ENCODE results near the gene PLVAP. TPM values are rescaled to one million over a fixed set of nuclear protein-coding genes. Genes with fewer than 3 reads are reported as not detected.

PLVAP gene, protein sequence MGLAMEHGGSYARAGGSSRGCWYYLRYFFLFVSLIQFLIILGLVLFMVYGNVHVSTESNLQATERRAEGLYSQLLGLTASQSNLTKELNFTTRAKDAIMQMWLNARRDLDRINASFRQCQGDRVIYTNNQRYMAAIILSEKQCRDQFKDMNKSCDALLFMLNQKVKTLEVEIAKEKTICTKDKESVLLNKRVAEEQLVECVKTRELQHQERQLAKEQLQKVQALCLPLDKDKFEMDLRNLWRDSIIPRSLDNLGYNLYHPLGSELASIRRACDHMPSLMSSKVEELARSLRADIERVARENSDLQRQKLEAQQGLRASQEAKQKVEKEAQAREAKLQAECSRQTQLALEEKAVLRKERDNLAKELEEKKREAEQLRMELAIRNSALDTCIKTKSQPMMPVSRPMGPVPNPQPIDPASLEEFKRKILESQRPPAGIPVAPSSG
- 0.20 and 0.33 TPM in 2 replicates for total RNA-seq

DNA sequence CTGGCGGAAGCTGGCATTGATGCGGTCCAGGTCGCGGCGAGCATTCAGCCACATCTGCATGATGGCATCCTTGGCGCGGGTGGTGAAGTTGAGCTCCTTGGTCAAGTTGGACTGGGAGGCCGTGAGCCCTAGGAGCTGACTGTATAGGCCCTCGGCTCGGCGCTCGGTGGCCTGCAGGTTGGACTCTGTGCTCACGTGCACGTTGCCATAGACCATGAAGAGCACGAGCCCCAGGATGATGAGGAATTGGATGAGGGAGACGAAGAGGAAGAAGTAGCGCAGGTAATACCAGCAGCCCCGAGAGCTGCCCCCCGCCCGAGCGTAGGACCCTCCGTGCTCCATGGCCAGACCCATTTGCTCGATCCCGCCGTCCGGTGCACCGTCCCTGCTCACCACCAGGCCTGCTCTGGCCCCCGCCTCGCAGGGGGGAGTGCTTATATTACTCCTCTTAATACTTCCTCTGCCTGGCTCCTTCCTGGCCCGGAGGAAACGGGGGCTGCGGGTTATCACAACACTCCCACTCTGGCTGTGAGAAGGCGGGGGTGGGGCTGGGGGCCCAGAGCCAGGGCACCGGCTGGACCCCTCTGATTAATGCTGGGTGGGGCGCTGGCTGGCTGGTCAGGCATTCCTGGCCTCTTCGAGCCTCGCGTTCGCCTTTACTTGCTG is at the start of gene PLVAP:
Gene PLVAP (minus strand): TSS at position 408 of the 666 bp plus-strand sequence. CDS start 54 bp downstream, at position 354.

DNA sequence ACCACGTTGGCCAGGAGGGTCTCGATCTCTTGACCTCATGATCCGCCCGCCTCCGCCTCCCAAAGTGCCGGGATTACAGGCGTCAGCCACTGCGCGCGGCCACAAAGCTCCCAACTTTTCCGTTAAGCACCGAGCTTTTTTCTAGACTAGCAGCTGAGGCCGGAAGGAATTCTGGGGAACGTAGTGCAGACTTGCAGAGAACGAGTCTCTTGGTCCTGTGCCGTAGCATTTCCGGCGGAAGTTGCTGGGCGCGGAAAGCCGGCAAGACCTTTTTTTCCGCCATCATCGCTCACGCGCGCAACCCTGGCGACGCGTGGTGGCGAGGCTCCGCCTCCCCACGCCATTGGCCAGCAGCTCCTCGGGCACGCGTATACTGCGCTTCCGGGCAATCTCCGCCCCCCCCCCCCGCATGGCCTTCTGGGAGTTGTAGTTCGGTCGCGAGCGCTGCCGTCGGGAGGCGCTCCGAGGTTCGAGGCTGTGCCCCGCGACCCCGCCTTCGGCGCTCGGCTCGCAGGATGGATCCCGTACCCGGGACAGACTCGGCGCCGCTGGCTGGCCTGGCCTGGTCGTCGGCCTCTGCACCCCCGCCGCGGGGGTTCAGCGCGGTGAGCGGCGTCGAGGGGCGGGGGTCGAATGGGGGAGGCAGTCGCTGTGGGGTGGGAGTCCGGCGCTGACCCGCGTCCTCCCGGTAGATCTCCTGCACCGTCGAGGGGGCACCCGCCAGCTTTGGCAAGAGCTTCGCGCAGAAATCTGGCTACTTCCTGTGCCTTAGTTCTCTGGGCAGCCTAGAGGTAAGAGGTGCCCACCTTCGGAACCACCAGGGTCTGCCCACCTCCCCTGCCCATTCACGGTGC is 42.7 kb upstream of the PLVAP start, which contains the start of gene MVB12A:
Gene MVB12A (plus strand): TSS at position 427 of the 854 bp plus-strand sequence. CDS start 89 bp downstream, at position 516.

DNA sequence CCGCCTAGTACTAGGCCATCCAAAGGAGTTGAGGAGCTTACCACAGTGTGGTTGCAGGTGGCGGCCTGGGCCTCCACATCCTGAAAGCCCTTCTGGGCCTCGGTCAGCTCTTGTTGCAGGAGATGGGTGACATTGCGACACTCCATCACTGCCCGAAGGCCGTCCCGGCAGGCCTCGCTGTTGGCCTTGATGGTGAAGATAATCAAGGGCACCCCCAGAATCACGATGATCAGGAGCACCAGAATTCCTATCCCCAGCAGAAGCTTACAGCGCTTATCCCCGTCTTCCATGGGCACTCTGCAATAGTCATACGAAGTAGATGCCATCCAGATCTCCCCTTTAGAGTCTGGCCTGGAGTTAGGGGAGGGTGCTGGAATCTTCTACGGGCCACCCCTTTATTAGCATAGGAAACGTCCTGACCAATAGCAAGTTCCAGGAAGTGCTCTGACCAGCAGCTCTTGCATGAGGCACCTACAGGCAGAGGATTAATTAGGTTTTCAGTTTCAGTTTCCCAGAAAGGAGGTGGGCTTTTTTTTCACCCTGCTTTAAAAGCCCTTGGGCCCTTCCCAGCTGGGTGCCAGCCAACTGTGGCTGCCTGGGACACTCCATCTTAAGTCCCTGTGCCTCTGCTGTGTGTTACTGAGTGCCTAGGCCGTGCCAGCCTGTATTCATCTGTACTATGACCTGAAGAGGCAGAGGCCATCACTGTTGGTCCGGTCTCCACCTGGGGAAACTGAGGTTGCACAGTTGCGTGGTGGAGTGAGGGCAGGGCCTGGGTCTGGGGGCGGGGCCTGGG is 28.3 kb upstream of the PLVAP start, which contains the start of gene BST2:
Gene BST2 (minus strand): TSS at position 381 of the 796 bp plus-strand sequence. CDS start 55 bp downstream, at position 326.

DNA sequence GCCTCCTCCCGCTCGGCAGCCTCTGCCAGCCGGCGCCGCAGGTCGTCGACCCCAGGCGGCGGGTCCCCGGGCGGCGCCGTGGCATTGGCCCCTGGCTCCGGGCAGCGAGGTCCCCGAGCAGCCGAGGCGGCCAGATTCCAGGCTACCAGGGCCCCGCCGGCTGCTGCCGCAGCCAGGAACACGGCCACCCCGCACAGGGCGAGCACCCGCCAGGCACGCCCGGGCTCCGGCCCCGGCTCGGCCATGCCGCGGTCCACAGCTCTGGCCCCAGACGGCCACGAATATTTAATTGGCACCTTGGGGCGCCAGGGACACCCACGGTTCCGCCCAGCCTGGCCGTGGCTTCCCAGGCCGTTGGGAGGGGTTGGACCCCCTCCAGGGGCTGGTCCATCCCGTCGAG is 16.8 kb upstream of the PLVAP start, which contains the start of gene CCDC194:
Gene CCDC194 (minus strand): TSS at position 283 of the 400 bp plus-strand sequence. CDS start 38 bp downstream, at position 245.

DNA sequence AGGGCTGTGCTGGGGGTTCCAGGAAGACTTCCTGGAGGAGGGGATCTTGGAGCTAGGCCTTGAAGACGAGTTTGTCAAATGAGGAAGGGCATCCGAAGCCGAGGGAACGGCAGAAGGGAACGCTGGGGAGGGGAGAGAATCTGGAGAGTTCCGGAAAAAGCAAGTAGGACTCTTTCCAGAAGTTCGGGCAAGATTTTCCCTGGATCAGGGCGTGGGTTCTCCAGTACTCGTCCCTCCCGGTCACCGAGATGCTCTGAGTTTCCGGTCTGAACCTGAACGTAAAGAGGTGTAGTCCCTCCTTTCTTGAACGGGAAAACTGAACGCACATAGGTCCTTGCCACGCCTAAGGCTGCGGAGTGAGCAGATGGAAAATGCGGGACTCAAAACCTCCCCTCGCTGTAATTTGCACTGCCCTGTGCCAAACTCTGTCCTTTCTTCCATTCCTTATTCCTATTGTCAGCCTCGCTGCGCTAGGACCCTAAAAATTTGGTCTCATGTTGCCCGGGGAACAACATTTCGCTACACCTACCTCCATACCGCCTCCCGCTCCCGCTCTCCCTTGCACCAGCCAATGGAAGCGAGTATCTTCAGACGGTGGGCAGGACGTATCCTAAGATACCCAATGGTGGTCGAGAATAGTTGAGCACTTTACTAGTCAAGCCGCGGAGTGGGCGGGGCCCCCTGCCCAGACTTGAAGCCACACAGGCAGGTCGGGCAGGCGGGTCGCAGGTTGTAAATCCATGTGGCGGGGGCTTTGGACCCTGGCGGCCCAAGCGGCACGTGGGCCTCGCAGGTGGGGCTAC is 40.1 kb downstream of the PLVAP start, which contains the start of gene GTPBP3:
Gene GTPBP3 (plus strand): TSS at position 682 of the 803 bp plus-strand sequence. CDS start 59 bp downstream, at position 741.

DNA sequence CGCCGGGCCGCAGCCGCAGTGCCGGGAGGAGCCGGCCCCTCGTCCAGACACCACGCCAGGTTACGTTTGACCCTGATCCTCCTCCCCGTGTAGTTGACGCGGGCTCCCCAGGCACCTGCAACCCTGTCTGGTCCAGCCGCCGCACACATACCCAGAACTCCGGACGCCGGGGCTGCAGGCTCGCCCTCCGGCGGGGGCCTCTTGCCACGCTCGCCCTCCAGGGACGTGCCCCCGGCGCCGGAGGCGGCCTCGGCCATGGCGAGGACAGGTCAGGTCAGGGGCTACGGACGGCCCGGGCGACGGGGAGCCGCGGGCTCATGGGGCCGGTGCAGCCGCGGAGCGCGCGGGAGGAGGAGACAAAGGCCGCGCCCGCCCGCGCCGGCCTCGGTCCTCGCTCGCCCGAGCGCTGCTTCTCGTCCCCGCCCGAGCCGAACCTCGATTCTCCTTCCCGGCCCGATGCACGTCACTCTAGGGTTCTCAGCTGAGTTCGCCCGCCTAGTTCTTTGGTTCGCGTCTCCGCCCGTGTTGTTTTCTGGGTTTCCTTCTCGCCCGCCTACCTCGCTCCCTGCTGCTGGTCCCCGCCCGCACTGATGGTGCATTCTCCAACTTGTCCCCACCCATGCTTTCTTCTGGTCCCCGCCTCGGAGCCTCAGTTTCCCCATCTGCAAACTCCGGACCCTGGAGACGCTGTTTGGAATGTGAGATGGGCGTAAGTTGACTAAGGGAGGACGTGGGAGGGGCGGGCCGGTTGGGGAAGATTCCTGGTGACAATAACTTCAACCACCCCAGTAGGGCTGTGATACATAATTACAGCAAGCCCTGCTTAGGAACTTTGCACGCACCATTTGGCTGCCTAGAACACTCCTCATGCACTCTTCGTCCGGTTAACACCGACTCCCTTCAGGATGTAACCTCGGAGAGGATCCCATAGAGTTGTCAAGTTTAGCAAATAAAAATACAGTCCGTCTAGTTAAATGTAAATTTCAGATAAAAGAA is 42.4 kb downstream of the PLVAP start, which contains the start of gene ANO8:
Gene ANO8 (minus strand): TSS at position 442 of the 996 bp plus-strand sequence. CDS start 185 bp downstream, at position 257.

DNA sequence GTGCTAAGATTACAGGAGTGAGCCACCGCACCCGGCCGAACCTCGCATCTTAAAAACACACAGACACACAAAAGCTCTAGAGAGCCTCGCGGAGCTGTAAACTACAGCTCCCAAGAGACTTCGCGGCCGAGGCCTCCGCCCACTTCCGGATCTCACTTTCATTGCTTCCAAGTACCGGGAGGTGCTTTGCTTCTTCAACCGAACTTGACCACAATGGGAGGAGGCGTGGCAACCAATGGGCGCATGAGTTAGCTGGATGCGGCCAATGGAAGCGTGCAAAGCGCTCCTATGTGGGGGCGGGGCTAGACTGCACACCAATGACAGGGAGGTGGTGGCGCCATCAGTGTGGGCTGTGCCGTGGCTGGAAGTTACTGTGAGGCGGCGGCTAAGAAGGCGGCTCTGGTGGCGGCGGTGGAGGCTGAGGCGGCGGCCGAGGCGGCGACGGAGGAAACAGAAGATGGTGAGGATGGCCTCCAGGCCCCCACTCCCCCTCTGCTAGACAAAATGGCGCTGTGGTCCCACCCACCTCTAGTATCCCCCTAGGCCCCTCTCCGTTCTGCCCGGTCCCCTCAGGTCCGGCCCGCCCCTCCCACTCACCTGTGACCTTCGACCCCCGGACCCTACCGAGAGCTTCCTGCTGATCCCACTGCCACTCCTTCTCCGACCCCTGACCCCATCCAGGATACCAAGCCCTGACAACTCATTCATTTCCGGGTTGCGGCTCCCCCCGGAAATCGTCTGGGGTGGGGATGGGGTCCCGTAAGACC is 67.8 kb downstream of the PLVAP start, which contains the start of gene DDA1:
Gene DDA1 (plus strand): TSS at position 366 of the 767 bp plus-strand sequence. CDS start 92 bp downstream, at position 458.

DNA sequence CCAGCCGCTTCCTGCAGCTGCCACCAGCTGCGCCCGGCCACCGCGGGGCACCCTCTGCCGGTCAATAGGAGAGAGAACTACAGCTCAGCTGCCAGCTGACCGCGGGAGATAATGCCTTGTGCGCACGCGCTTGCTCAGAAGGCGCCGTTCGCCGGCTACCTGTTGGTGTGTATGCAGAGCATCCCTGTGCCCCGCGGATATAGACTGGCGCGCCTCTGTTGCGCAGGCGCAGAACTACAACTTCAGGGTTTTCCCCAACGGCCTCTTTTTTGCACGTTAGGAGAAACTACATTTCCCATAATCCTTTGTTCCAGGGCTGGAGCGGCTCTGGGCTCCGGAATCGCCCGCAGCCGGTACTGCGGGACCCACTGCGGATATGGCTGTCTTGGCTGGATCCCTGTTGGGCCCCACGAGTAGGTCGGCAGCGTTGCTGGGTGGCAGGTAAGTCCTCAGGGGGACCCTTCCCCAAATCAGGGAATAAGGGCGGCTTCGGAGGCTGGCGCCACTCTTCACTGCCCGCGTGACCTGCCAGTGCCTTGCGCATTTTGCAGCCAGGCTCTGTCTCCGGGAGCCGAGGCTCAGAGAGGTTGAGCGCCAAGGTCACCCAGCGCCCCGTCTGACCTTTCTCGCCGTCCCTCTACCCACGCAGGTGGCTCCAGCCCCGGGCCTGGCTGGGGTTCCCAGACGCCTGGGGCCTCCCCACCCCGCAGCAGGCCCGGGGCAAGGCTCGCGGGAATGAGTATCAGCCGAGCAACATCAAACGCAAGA is 71.4 kb downstream of the PLVAP start, which contains the start of gene MRPL34:
Gene MRPL34 (plus strand): TSS at position 356 of the 768 bp plus-strand sequence. CDS start 21 bp downstream, at position 377.

DNA sequence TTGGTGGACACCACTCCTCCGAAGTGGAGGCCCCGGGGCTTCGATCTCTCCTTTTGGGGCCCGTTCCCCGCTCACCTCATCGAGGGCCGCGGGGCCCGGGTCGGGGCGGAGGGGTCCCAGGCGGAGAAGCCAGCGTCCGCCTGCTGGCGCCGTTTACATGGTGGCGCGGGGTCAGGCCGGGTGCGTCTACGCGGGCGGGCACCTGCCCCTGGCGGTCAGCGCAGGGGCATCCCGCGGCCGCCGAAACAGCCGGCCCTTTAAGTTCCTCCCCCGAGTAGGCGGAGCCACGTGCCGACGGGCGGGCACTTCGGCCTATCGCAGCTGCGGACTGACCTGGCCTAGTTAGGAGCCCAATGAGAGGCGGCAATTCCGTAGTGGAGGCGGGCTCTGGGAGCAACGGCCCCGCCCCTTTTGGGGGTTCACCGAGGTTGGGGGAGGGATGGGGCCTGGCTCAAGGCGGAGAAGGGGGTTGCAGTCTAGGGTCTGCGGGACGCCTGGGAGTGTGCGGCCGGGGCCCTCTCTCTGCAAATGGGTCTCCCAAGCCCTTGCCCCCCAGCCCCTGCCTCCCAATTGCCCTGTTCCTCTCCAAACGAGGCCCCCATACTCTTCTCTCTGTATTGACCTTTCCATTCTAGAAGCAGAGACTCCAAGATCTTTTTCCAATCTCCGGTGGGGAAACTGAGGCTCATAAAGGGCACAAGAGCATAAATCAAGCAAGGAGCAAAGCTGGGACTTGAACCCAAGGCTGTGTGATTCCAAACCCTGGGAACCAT is 73.8 kb downstream of the PLVAP start, which contains the start of gene ABHD8:
Gene ABHD8 (minus strand): TSS at position 259 of the 773 bp plus-strand sequence. CDS start 1,809 bp downstream, outside the sequence.

Other genes with a start within 250 kb of the PLVAP start
- 14.5 and 17.8 TPM in 2 replicates for gene USE1, start 162.0 kb downstream of the PLVAP start, total RNA-seq
- gene OCEL1, start 151.1 kb downstream of the PLVAP start, total RNA-seq: 2.7 and 5.0 TPM in 2 replicates
- gene NR2F6, start 131.4 kb downstream of the PLVAP start, total RNA-seq: 41.2 and 59.3 TPM in 2 replicates
- 0.07 TPM in 1 of 2 replicates, not detected in the other for gene USHBP1, start 112.6 kb downstream of the PLVAP start, total RNA-seq
- gene BABAM1, start 109.9 kb downstream of the PLVAP start, total RNA-seq: 61.7 and 68.7 TPM in 2 replicates
- gene ANKLE1, start 95.4 kb downstream of the PLVAP start, total RNA-seq: 0.40 and 0.52 TPM in 2 replicates
- gene ABHD8, start 73.9 kb downstream of the PLVAP start, total RNA-seq: 13.8 and 14.9 TPM in 2 replicates
- 31.6 and 31.7 TPM in 2 replicates for gene MRPL34, start 71.5 kb downstream of the PLVAP start, total RNA-seq
- gene DDA1, start 67.8 kb downstream of the PLVAP start, total RNA-seq: 29.8 and 36.2 TPM in 2 replicates
- gene ANO8, start 42.5 kb downstream of the PLVAP start, total RNA-seq: 7.8 and 8.8 TPM in 2 replicates
- 12.6 and 19.0 TPM in 2 replicates for gene GTPBP3, start 39.8 kb downstream of the PLVAP start, total RNA-seq
- 0.26 TPM in 1 of 2 replicates, not detected in the other for gene CCDC194, start 16.9 kb upstream of the PLVAP start, total RNA-seq
- gene BST2, start 28.3 kb upstream of the PLVAP start, total RNA-seq: 7.3 and 63.1 TPM in 2 replicates
- gene MVB12A, start 42.7 kb upstream of the PLVAP start, total RNA-seq: 30.5 and 36.6 TPM in 2 replicates
- gene TMEM221, start 71.3 kb upstream of the PLVAP start, total RNA-seq: 0.20 and 0.23 TPM in 2 replicates
- gene NXNL1, start 83.6 kb upstream of the PLVAP start, total RNA-seq: not detected in 2 replicates
- 36.1 and 44.5 TPM in 2 replicates for gene SLC27A1, start 93.2 kb upstream of the PLVAP start, total RNA-seq
- 48.4 and 65.4 TPM in 2 replicates for gene PGLS, start 134.3 kb upstream of the PLVAP start, total RNA-seq
- gene COLGALT1, start 178.3 kb upstream of the PLVAP start, total RNA-seq: 123 and 160 TPM in 2 replicates

All from smooth muscle cell of the pulmonary artery (primary cell).